Measurements from ENCODE around the gene STAT5B.

DNA sequence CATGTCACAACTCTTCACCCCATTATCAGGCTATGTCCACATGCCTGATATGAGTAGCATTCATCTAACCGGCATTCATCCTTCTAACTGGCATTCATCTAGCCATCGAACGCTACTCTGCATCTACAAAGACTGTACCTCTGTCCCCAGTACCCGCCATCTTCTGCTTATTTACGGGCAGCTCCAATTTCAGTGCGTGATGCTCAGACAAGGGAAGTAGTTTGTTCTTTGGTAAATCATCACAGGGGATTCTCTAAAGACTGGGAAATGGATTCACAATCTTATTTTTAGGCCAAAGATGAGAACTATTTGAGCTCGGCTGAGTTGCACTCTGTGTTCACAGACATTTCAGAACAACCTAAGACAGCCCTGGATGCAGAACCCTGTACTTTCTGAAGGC lies 39.4 kb downstream of the STAT5B start:
- TF ChIP-seq, protein P1, sequence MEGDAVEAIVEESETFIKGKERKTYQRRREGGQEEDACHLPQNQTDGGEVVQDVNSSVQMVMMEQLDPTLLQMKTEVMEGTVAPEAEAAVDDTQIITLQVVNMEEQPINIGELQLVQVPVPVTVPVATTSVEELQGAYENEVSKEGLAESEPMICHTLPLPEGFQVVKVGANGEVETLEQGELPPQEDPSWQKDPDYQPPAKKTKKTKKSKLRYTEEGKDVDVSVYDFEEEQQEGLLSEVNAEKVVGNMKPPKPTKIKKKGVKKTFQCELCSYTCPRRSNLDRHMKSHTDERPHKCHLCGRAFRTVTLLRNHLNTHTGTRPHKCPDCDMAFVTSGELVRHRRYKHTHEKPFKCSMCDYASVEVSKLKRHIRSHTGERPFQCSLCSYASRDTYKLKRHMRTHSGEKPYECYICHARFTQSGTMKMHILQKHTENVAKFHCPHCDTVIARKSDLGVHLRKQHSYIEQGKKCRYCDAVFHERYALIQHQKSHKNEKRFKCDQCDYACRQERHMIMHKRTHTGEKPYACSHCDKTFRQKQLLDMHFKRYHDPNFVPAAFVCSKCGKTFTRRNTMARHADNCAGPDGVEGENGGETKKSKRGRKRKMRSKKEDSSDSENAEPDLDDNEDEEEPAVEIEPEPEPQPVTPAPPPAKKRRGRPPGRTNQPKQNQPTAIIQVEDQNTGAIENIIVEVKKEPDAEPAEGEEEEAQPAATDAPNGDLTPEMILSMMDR (IDR thresholded peaks at IDR 0.05; ENCODE audit: insufficient read depth, low read length, poor library complexity, severe bottlenecking): no peak
- no peak for TF ChIP-seq EZH2phosphoT487 (conservative IDR thresholded peaks at IDR 0.05; ENCODE audit: low read length)
